ENCODE measurements around the gene AJM1.

AJM1 gene

GRCh38 chr9:136890661-136891060, 48.4 kb downstream of the AJM1 start:
- H3K27ac ChIP-seq = no peak overlapping the region
- TF ChIP-seq ZFX (IDR thresholded peaks at IDR 0.05) (no peak), CTCF (conservative IDR thresholded peaks at IDR 0.05) (no peak)
